ENCODE measurements around the gene DUOX2. TPM values are rescaled to one million over a fixed set of nuclear protein-coding genes. Genes with fewer than 3 reads are reported as not detected.

Gene DUOX2
- total and polyA plus RNA-seq, 11 donors, result 0.02 to 1.4 (median 0.11) TPM

- intact Hi-C loops (cut with DNase I), result no loop called here
- H3K4me1 ChIP-seq, result no peaks in the 10 kb centered on the region
- no peak overlapping the region for H3K27ac ChIP-seq
- 86 to 99% (median 92%) methylated on average over 7 of the region's 7 CpGs for WGBS, 4 donors
- H3K9me3 ChIP-seq, result no peaks in the 10 kb centered on the region
- DNase-seq, result no peak
- no peak for ATAC-seq
- H3K36me3 ChIP-seq, result no peaks in the 10 kb centered on the region
- TF ChIP-seq POLR2A (IDR thresholded peaks at IDR 0.05) (no peak), CTCF (IDR thresholded peaks at IDR 0.05) (no peak)
- no peak overlapping the region for H3K4me3 ChIP-seq
- H3K27me3 ChIP-seq, result no peaks in the 10 kb centered on the region
Observed at GRCh38 chr15:45097466-45097865, 16.5 kb downstream of the DUOX2 start.

- no peak for TF ChIP-seq CTCF (IDR thresholded peaks at IDR 0.05)
- no peak for TF ChIP-seq POLR2A (IDR thresholded peaks at IDR 0.05)
- intact Hi-C loops (cut with DNase I), result no loop called here
- no peak overlapping the region for H3K4me3 ChIP-seq
- 88 to 96% (median 92%) methylated on average over 4 to 11 of the region's 11 CpGs for WGBS, 4 donors
- ATAC-seq, result no peak
- no peaks in the 10 kb centered on the region for H3K36me3 ChIP-seq
- peaks cover 0 to 4% (median 0%) of the 10 kb centered on the region in 9 donors for H3K27me3 ChIP-seq
- DNase-seq, result no peak
- H3K4me1 ChIP-seq, result no peaks in the 10 kb centered on the region
- H3K9me3 ChIP-seq, result no peaks in the 10 kb centered on the region
- H3K27ac ChIP-seq, result no peak overlapping the region
Observed at GRCh38 chr15:45095661-45096060, 18.3 kb downstream of the DUOX2 start.

- Histone ChIP-seq H3K36me3 (no peaks in the 10 kb centered on the region), H3K4me1 (no peaks in the 10 kb centered on the region), H3K4me3 (no peak overlapping the region), H3K9me3 (no peaks in the 10 kb centered on the region), H3K27ac (no peak overlapping the region), H3K27me3 (peaks cover 0 to 8% (median 0%) of the 10 kb centered on the region in 9 donors)
- ATAC-seq, result no peak
- no peak for DNase-seq
- intact Hi-C loops (cut with DNase I), result no loop called here
- 74 to 86% (median 77%) methylated on average over 8 to 9 of the region's 9 CpGs for WGBS, 4 donors
- TF ChIP-seq POLR2A (IDR thresholded peaks at IDR 0.05) (no peak), CTCF (IDR thresholded peaks at IDR 0.05) (no peak)
Observed at GRCh38 chr15:45094358-45094730, 19.6 kb downstream of the DUOX2 start.

GRCh38 chr15:45093622-45094357 is 20.2 kb downstream of the DUOX2 start:
- DNase-seq (no peak), ATAC-seq (no peak)
- H3K27me3 ChIP-seq, result peaks cover 0 to 8% (median 0%) of the 10 kb centered on the region in 9 donors
- no peak for TF ChIP-seq CTCF (IDR thresholded peaks at IDR 0.05)
- no peak for TF ChIP-seq POLR2A (IDR thresholded peaks at IDR 0.05)
- intact Hi-C loops (cut with DNase I), result no loop called here
- H3K9me3 ChIP-seq, result no peaks in the 10 kb centered on the region
- H3K4me1 ChIP-seq, result no peaks in the 10 kb centered on the region
- 77 to 83% (median 82%) methylated on average over 10 to 11 of the region's 11 CpGs for WGBS, 4 donors
- no peak overlapping the region for H3K27ac ChIP-seq
- no peak overlapping the region for H3K4me3 ChIP-seq
- H3K36me3 ChIP-seq, result no peaks in the 10 kb centered on the region

All from heart left ventricle (tissue), 16 donors.